ENCODE measurements around the gene EPHA3. TPM values are rescaled to one million over a fixed set of nuclear protein-coding genes. Genes with fewer than 3 reads are reported as not detected.

EPHA3 gene
- total and polyA plus RNA-seq, 2 donors (not counting 3 experiments of a cell fraction or from before 2014, with no cell fraction given) = not detected

- CTCF ChIA-PET = no interaction called here
- DNase-seq (ENCODE audit: low read depth, low spot score) (no peak), FAIRE-seq (no peak)
- H3K9ac ChIP-seq (replicated peaks; ENCODE audit: extremely low read depth, insufficient read depth, low read length) = no peak overlapping the region
- intact Hi-C loops (cut with micrococcal nuclease) = no loop called here
- no peak overlapping the region for H3K4me2 ChIP-seq (ENCODE audit: insufficient read depth, low read length)
- H3K9me3 ChIP-seq (replicated peaks; ENCODE audit: control insufficient read depth, insufficient read depth, low read length) = peaks cover 5% of the 10 kb centered on the region
- H3K4me3 ChIP-seq (replicated peaks in 1 of 3; ENCODE audit: insufficient read depth in 1 of 3, low read depth in 1 of 3, low read length in 3 of 3) = no peak overlapping the region
- H3K79me2 ChIP-seq (ENCODE audit: control insufficient read depth, insufficient read depth, low read length) = no peaks in the 10 kb centered on the region
- TF ChIP-seq MAX (IDR thresholded peaks at IDR 0.05; ENCODE audit: insufficient read depth, insufficient read length) (no peak), GATA2 (IDR thresholded peaks at IDR 0.05; ENCODE audit: insufficient read depth, insufficient read length, low read depth, low read length) (no peak), JUN (IDR thresholded peaks at IDR 0.05; ENCODE audit: borderline replicate concordance, insufficient read depth, insufficient read length, low read depth) (no peak), POLR2AphosphoS5 (IDR thresholded peaks at IDR 0.05; ENCODE audit: insufficient read depth, low read depth, low read length) (no peak), FOS (IDR thresholded peaks at IDR 0.05; ENCODE audit: borderline replicate concordance, insufficient read depth, low read length) (no peak)
- no peaks in the 10 kb centered on the region for H4K20me1 ChIP-seq (replicated peaks; ENCODE audit: control insufficient read depth, extremely low read depth, insufficient read depth, low read length)
- POLR2A ChIA-PET = no interaction called here
- no peaks in the 10 kb centered on the region for H3K4me1 ChIP-seq (ENCODE audit: control insufficient read depth, extremely low read depth, insufficient read depth, low read length)
- no peaks in the 10 kb centered on the region for H3K9me1 ChIP-seq (replicated peaks; ENCODE audit: control insufficient read depth, extremely low read depth, insufficient read depth, low read length)
- H3K36me3 ChIP-seq (ENCODE audit: control insufficient read depth in 2 of 2, extremely low read depth in 1 of 2, insufficient read depth in 2 of 2, low read length in 2 of 2) = no peaks in the 10 kb centered on the region
- H2AFZ ChIP-seq (ENCODE audit: low read depth, low read length) = no peak overlapping the region
- dilution Hi-C loops (cut with MboI; ENCODE audit: extremely low pct_ligation_motif_present, low sequenced_read_pairs) = no loop called here
- H3K27ac ChIP-seq (ENCODE audit: insufficient read depth, low read depth, low read length) = no peak overlapping the region
- no TSS peak for BruUV-seq (replicated peaks)
- H3K27me3 ChIP-seq (ENCODE audit: control insufficient read depth in 2 of 2, insufficient read depth in 2 of 2, low read length in 2 of 2) = no peaks in the 10 kb centered on the region
Measured at GRCh38 chr3:89358281-89358680, 250.9 kb downstream of the EPHA3 start.

- CTCF ChIA-PET = no interaction called here
- Histone ChIP-seq H3K27me3 (ENCODE audit: control insufficient read depth in 2 of 2, insufficient read depth in 2 of 2, low read length in 2 of 2) (no peaks in the 10 kb centered on the region), H3K9ac (replicated peaks; ENCODE audit: extremely low read depth, insufficient read depth, low read length) (no peak overlapping the region), H3K4me3 (replicated peaks in 1 of 3; ENCODE audit: insufficient read depth in 1 of 3, low read depth in 1 of 3, low read length in 3 of 3) (no peak overlapping the region), H3K27ac (ENCODE audit: insufficient read depth, low read depth, low read length) (no peak overlapping the region), H3K36me3 (ENCODE audit: control insufficient read depth in 2 of 2, extremely low read depth in 1 of 2, insufficient read depth in 2 of 2, low read length in 2 of 2) (no peaks in the 10 kb centered on the region), H3K79me2 (ENCODE audit: control insufficient read depth, insufficient read depth, low read length) (no peaks in the 10 kb centered on the region), H3K9me1 (replicated peaks; ENCODE audit: control insufficient read depth, extremely low read depth, insufficient read depth, low read length) (no peaks in the 10 kb centered on the region), H3K9me3 (replicated peaks; ENCODE audit: control insufficient read depth, insufficient read depth, low read length) (peaks cover 2% of the 10 kb centered on the region), H2AFZ (ENCODE audit: low read depth, low read length) (no peak overlapping the region), H3K4me2 (ENCODE audit: insufficient read depth, low read length) (no peak overlapping the region), H3K4me1 (ENCODE audit: control insufficient read depth, extremely low read depth, insufficient read depth, low read length) (no peaks in the 10 kb centered on the region), H4K20me1 (replicated peaks; ENCODE audit: control insufficient read depth, extremely low read depth, insufficient read depth, low read length) (no peaks in the 10 kb centered on the region)
- intact Hi-C loops (cut with micrococcal nuclease) (no loop called here), dilution Hi-C loops (cut with MboI; ENCODE audit: extremely low pct_ligation_motif_present, low sequenced_read_pairs) (no loop called here)
- POLR2A ChIA-PET = no interaction called here
- BruUV-seq (replicated peaks) = no TSS peak
- DNase-seq (ENCODE audit: low read depth, low spot score) (no peak), FAIRE-seq (no peak)
- no peak for TF ChIP-seq POLR2AphosphoS5 (IDR thresholded peaks at IDR 0.05; ENCODE audit: insufficient read depth, low read depth, low read length)
- no peak for TF ChIP-seq EZH2 (IDR thresholded peaks at IDR 0.05; ENCODE audit: borderline replicate concordance, low read depth, low read length, severe bottlenecking)
- no peak for TF ChIP-seq CTCF (IDR thresholded peaks at IDR 0.05; ENCODE audit: extremely low read depth in 1 of 2, insufficient read depth in 1 of 2, low read depth in 1 of 2, low read length in 2 of 2)
- TF ChIP-seq JUN (IDR thresholded peaks at IDR 0.05; ENCODE audit: borderline replicate concordance, insufficient read depth, insufficient read length, low read depth) = no peak
- no peak for TF ChIP-seq FOS (IDR thresholded peaks at IDR 0.05; ENCODE audit: borderline replicate concordance, insufficient read depth, low read length)
- TF ChIP-seq MYC (IDR thresholded peaks at IDR 0.05; ENCODE audit: low read depth, low read length) = no peak
- no peak for TF ChIP-seq GATA2 (IDR thresholded peaks at IDR 0.05; ENCODE audit: insufficient read depth, insufficient read length, low read depth, low read length)
- no peak for TF ChIP-seq POLR2A (IDR thresholded peaks at IDR 0.05; ENCODE audit: low read depth, low read length)
- no peak for TF ChIP-seq MAX (IDR thresholded peaks at IDR 0.05; ENCODE audit: insufficient read depth, insufficient read length)
Measured at GRCh38 chr3:89360156-89360555, 252.7 kb downstream of the EPHA3 start.
